GM19438 (cell line): Measurements from ENCODE around the gene WFDC12.
"Not testable (repeated sequence)": the region's sequence is repeated elsewhere in the genome, so short reads cannot be mapped to it uniquely, and the experiment has no call there.

Experiments
- ATAC-seq: cut with Tn5 transposase; IDR thresholded peaks from one replicate; pipeline ENCODE4 v1.9.1; 2021; ENCODE audit warnings: low read depth; ENCODE audit not compliant: unreplicated experiment

The WFDC12 gene

GRCh38 chr20:45124365-45124764 lies at the start of gene WFDC12:
WFDC12 (minus strand) TSS chr20:45124465; CDS start chr20:45124447, 18 bp downstream.
- no peak for ATAC-seq

GRCh38 chr20:45173522-45173921 lies 49.3 kb upstream of the WFDC12 start:
- no peak for ATAC-seq

GRCh38 chr20:45164906-45165305 lies 40.6 kb upstream of the WFDC12 start:
- no peak for ATAC-seq

GRCh38 chr20:45163083-45163803 lies 39.0 kb upstream of the WFDC12 start:
- no peak for ATAC-seq

GRCh38 chr20:45157962-45158361 lies 33.7 kb upstream of the WFDC12 start:
- ATAC-seq, result no peak

- no peak for ATAC-seq
These were observed 32.4 kb upstream of the WFDC12 start for GRCh38 chr20:45156713-45157112.

GRCh38 chr20:45154794-45155193 lies 30.5 kb upstream of the WFDC12 start:
- not testable (repeated sequence) for ATAC-seq

- ATAC-seq, result no peak
These were observed 29.9 kb upstream of the WFDC12 start for GRCh38 chr20:45154183-45154582.

GRCh38 chr20:45153752-45154151 lies 29.5 kb upstream of the WFDC12 start:
- no peak for ATAC-seq

GRCh38 chr20:45153147-45153546 lies 28.9 kb upstream of the WFDC12 start:
- no peak for ATAC-seq

- no peak for ATAC-seq
These were observed 28.1 kb upstream of the WFDC12 start for GRCh38 chr20:45152405-45152804.

- ATAC-seq, result no peak
These were observed 24.8 kb upstream of the WFDC12 start for GRCh38 chr20:45149062-45149461.

- no peak for ATAC-seq
These were observed 16.6 kb upstream of the WFDC12 start for GRCh38 chr20:45140836-45141235.

- ATAC-seq, result not testable (repeated sequence)
These were observed 15.6 kb upstream of the WFDC12 start for GRCh38 chr20:45139733-45140375.

- no peak for ATAC-seq
These were observed 14.5 kb upstream of the WFDC12 start for GRCh38 chr20:45138561-45139300.

GRCh38 chr20:45136911-45137310 lies 12.6 kb upstream of the WFDC12 start:
- no peak for ATAC-seq

- ATAC-seq, result no peak
These were observed 3.8 kb upstream of the WFDC12 start for GRCh38 chr20:45128099-45128498.

- ATAC-seq, result no peak
These were observed 2.9 kb downstream of the WFDC12 start for GRCh38 chr20:45121388-45121787.

- ATAC-seq, result no peak
These were observed 4.6 kb downstream of the WFDC12 start for GRCh38 chr20:45119556-45120266.

GRCh38 chr20:45118028-45118427 lies 6.2 kb downstream of the WFDC12 start:
- no peak for ATAC-seq

- no peak for ATAC-seq
These were observed 6.7 kb downstream of the WFDC12 start for GRCh38 chr20:45117581-45117980.
